Loucy (cell line): Measurements from ENCODE around the gene POC1A.

ENCODE experiments used
- H2AFZ ChIP-seq: fragments of 200-600 bp; sonication (generic); 2 replicates; pipeline ENCODE4 v1.6.0; 2016; ENCODE audit warnings: antibody characterized with exemption, mild to moderate bottlenecking, low read length, moderate library complexity
- H3F3A ChIP-seq: fragments of 200-600 bp; 2 replicates; pipeline ENCODE4 v1.6.0; 2016; ENCODE audit warnings: antibody characterized with exemption, low read depth, mild to moderate bottlenecking
- H3K27me3 ChIP-seq: fragments of 200-600 bp; sonication (generic); 2 replicates; pipeline ENCODE4 v1.6.1; 2014; ENCODE audit warnings: low read length, mild to moderate bottlenecking; ENCODE audit not compliant: insufficient read depth, poor library complexity, severe bottlenecking
- H3K36me3 ChIP-seq: fragments of 200-600 bp; sonication (generic); 2 replicates; pipeline ENCODE4 v1.6.1; 2016; ENCODE audit warnings: low read length; ENCODE audit not compliant: insufficient read depth
- H3K4me1 ChIP-seq: fragments of 200-600 bp; sonication (generic); 2 replicates; pipeline ENCODE4 v1.5.1; 2014; ENCODE audit warnings: low read length, mild to moderate bottlenecking; ENCODE audit not compliant: insufficient read depth, poor library complexity, severe bottlenecking
- H3K4me2 ChIP-seq: fragments of 200-600 bp; sonication (generic); 2 replicates; pipeline ENCODE4 v1.6.0; 2014; ENCODE audit warnings: antibody characterized with exemption, low read length, low read depth, mild to moderate bottlenecking; ENCODE audit not compliant: poor library complexity, severe bottlenecking
- H3K4me3 ChIP-seq: fragments of 200-600 bp; sonication (generic); 2 replicates; pipeline ENCODE4 v1.5.1; 2014; ENCODE audit warnings: low read length, mild to moderate bottlenecking, mixed read lengths; ENCODE audit not compliant: poor library complexity, severe bottlenecking
- H3K79me2 ChIP-seq: fragments of 200-600 bp; sonication (generic); 2 replicates; pipeline ENCODE4 v1.6.1; 2014; ENCODE audit warnings: low read length; ENCODE audit not compliant: insufficient read depth
- H3K9ac ChIP-seq: fragments of 200-600 bp; sonication (generic); 2 replicates; pipeline ENCODE4 v1.6.0; 2014; ENCODE audit warnings: mild to moderate bottlenecking, low read depth, low read length, moderate library complexity; ENCODE audit not compliant: poor library complexity, severe bottlenecking
- H3K9me2 ChIP-seq: fragments of 200-600 bp; sonication (generic); replicated peaks from 2 replicates; pipeline ENCODE4 v1.6.1; 2016; ENCODE audit warnings: low read depth, low read length, mixed read lengths
- H3K9me3 ChIP-seq: fragments of 200-600 bp; sonication (generic); 2 replicates; pipeline ENCODE4 v1.6.1; 2014; ENCODE audit warnings: mild to moderate bottlenecking, antibody characterized with exemption, low read length, low read depth; ENCODE audit not compliant: insufficient read depth
- H4K20me1 ChIP-seq: fragments of 200-600 bp; sonication (generic); 2 replicates; pipeline ENCODE4 v1.6.0; 2014; ENCODE audit warnings: antibody characterized with exemption, low read length, mild to moderate bottlenecking; ENCODE audit not compliant: insufficient read depth, poor library complexity, severe bottlenecking
- CTCF ChIP-seq: fragments of 200-600 bp; sonication (generic); conservative IDR thresholded peaks from 2 replicates; pipeline ENCODE4 v1.5.1; 2014; ENCODE audit warnings: mild to moderate bottlenecking, antibody characterized with exemption, low read length
- EZH2phosphoT487 ChIP-seq: fragments of 200-600 bp; IDR thresholded peaks from 2 replicates; pipeline ENCODE4 v1.6.1; 2018; ENCODE audit warnings: antibody characterized with exemption, mild to moderate bottlenecking, moderate library complexity, borderline replicate concordance

The POC1A gene

GRCh38 chr3:52186729-52187128 lies 32.5 kb upstream of the POC1A start:
- Histone ChIP-seq H3K9me3 (no peaks in the 10 kb centered on the region), H2AFZ (no peak overlapping the region), H3K9me2 (no peaks in the 10 kb centered on the region), H3K27me3 (no peaks in the 10 kb centered on the region), H3F3A (no peaks in the 10 kb centered on the region), H4K20me1 (no peaks in the 10 kb centered on the region), H3K9ac (no peak overlapping the region), H3K36me3 (no peaks in the 10 kb centered on the region), H3K4me2 (no peak overlapping the region), H3K4me1 (no peaks in the 10 kb centered on the region), H3K4me3 (no peak overlapping the region), H3K79me2 (no peaks in the 10 kb centered on the region)
- TF ChIP-seq EZH2phosphoT487: no peak
- TF ChIP-seq CTCF: no peak

- no peaks in the 10 kb centered on the region for H4K20me1 ChIP-seq
- no peaks in the 10 kb centered on the region for H3K4me1 ChIP-seq
- H2AFZ ChIP-seq: no peak overlapping the region
- no peak overlapping the region for H3K4me3 ChIP-seq
- H3K79me2 ChIP-seq: no peaks in the 10 kb centered on the region
- H3K36me3 ChIP-seq: no peaks in the 10 kb centered on the region
- H3K4me2 ChIP-seq: no peak overlapping the region
- H3K9ac ChIP-seq: no peak overlapping the region
- TF ChIP-seq CTCF (no peak), EZH2phosphoT487 (no peak)
- no peaks in the 10 kb centered on the region for H3K9me2 ChIP-seq
- H3K27me3 ChIP-seq: no peaks in the 10 kb centered on the region
- H3K9me3 ChIP-seq: no peaks in the 10 kb centered on the region
- H3F3A ChIP-seq: no peaks in the 10 kb centered on the region
Observed at GRCh38 chr3:52185837-52186236, 31.6 kb upstream of the POC1A start.

GRCh38 chr3:52185311-52185710 lies 31.1 kb upstream of the POC1A start:
- H3F3A ChIP-seq: no peaks in the 10 kb centered on the region
- no peak overlapping the region for H3K4me2 ChIP-seq
- H3K4me3 ChIP-seq: no peak overlapping the region
- H3K9me3 ChIP-seq: no peaks in the 10 kb centered on the region
- no peak for TF ChIP-seq CTCF
- TF ChIP-seq EZH2phosphoT487: no peak
- H3K27me3 ChIP-seq: no peaks in the 10 kb centered on the region
- no peaks in the 10 kb centered on the region for H3K36me3 ChIP-seq
- H3K4me1 ChIP-seq: no peaks in the 10 kb centered on the region
- H3K79me2 ChIP-seq: no peaks in the 10 kb centered on the region
- H3K9me2 ChIP-seq: no peaks in the 10 kb centered on the region
- H3K9ac ChIP-seq: no peak overlapping the region
- H2AFZ ChIP-seq: no peak overlapping the region
- H4K20me1 ChIP-seq: no peaks in the 10 kb centered on the region
